ENCODE measurements around the gene KIF5C. TPM values are rescaled to one million over a fixed set of nuclear protein-coding genes. Genes with fewer than 3 reads are reported as not detected.

The KIF5C gene
- total and polyA plus RNA-seq, 2 of the 13 experiments (the other 11 are each of a cell fraction or from before 2014, with no cell fraction given), result 0.15 to 0.20 TPM

DNA sequence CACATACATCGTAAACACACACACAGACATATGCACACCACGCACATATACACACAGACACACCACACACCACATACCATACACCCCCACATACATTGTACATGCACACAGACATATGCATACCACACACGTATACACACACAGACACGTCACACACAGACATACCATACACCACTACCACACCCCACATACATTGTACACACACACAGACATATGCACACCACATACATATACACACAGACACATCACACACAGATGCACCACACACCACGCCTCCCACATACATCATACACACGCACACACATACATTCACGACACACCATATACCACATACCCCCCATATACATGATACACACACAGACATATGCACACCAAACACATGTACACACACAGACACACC is 58.4 kb downstream of the KIF5C start:
- CTCF ChIA-PET (ENCODE audit: low intra/inter-chr PET ratio, low total read pairs), result no interaction called here
- Histone ChIP-seq H3K4me2 (ENCODE audit: low read depth, low read length) (no peak overlapping the region), H2AFZ (ENCODE audit: low read length) (no peak overlapping the region), H3K4me3 (replicated peaks in 1 of 3; ENCODE audit: insufficient read depth in 1 of 3, low read depth in 2 of 3, low read length in 3 of 3) (no peak overlapping the region), H3K36me3 (replicated peaks in 1 of 2; ENCODE audit: control insufficient read depth in 1 of 2, insufficient read depth in 2 of 2, low read length in 2 of 2) (no peaks in the 10 kb centered on the region), H3K9me3 (ENCODE audit: low read length) (no peaks in the 10 kb centered on the region), H4K20me1 (ENCODE audit: insufficient read depth, low read length) (no peaks in the 10 kb centered on the region), H3K27me3 (ENCODE audit: control insufficient read depth in 1 of 2, insufficient read depth in 2 of 2, low read length in 2 of 2) (no peaks in the 10 kb centered on the region; a peak in 1 of 5 replicates), H3K27ac (ENCODE audit: extremely low read length, insufficient read depth, low read length) (no peak overlapping the region), H3K4me1 (ENCODE audit: insufficient read depth, low read length) (no peaks in the 10 kb centered on the region), H3K79me2 (ENCODE audit: insufficient read depth, low read length) (no peaks in the 10 kb centered on the region), H3K9ac (ENCODE audit: insufficient read depth, low read depth, low read length) (no peak overlapping the region)
- intact Hi-C loops (cut with micrococcal nuclease; ENCODE audit: unreplicated experiment) (no loop called here), in situ Hi-C loops (cut with HindIII; ENCODE audit: extremely low pct_ligation_motif_present, low pct_unique_long_range_greater_than_20kb) (no loop called here)
- ATAC-seq (no peak), FAIRE-seq (no peak), DNase-seq (ENCODE audit: low spot score) (no peak)
- WGBS (ENCODE audit: low lambda C conversion rate), result 37% methylated on average over 7 of the region's 7 CpGs
- POLR2A ChIA-PET, result no interaction called here
- TF ChIP-seq IKZF1 (IDR thresholded peaks at IDR 0.05), result peak; percentile 42; the same call in 1 of the 2 replicates
- peak; percentile 19 for TF ChIP-seq ZNF282 (IDR thresholded peaks at IDR 0.05; ENCODE audit: partially characterized antibody)
- peak; percentile 43; the same call in 1 of the 2 replicates for TF ChIP-seq LCORL (IDR thresholded peaks at IDR 0.05)
- TF ChIP-seq LCORL (CRISPR knock-in tag; IDR thresholded peaks at IDR 0.05), result no peak
- TF ChIP-seq CREB1 (IDR thresholded peaks at IDR 0.05), result peak; percentile 77
- TF ChIP-seq CREB1 (CRISPR knock-in tag; IDR thresholded peaks at IDR 0.05), result no peak
- no peak for TF ChIP-seq EEA1 (CRISPR knock-in tag; IDR thresholded peaks at IDR 0.05; ENCODE audit: borderline replicate concordance)
- no TSS peak for BruUV-seq (replicated peaks)

GRCh38 chr2:148935791-148936190 is 60.8 kb downstream of the KIF5C start:
- Histone ChIP-seq H3K36me3 (replicated peaks in 1 of 2; ENCODE audit: control insufficient read depth in 1 of 2, insufficient read depth in 2 of 2, low read length in 2 of 2) (no peaks in the 10 kb centered on the region), H3K27me3 (ENCODE audit: control insufficient read depth in 1 of 2, insufficient read depth in 2 of 2, low read length in 2 of 2) (no peaks in the 10 kb centered on the region), H3K4me3 (replicated peaks in 1 of 3; ENCODE audit: insufficient read depth in 1 of 3, low read depth in 2 of 3, low read length in 3 of 3) (no peak overlapping the region), H3K9me3 (ENCODE audit: low read length) (no peaks in the 10 kb centered on the region), H4K20me1 (ENCODE audit: insufficient read depth, low read length) (no peaks in the 10 kb centered on the region), H3K4me2 (ENCODE audit: low read depth, low read length) (no peak overlapping the region), H3K4me1 (ENCODE audit: insufficient read depth, low read length) (no peaks in the 10 kb centered on the region), H2AFZ (ENCODE audit: low read length) (no peak overlapping the region), H3K79me2 (ENCODE audit: insufficient read depth, low read length) (no peaks in the 10 kb centered on the region), H3K27ac (ENCODE audit: extremely low read length, insufficient read depth, low read length) (no peak overlapping the region), H3K9ac (ENCODE audit: insufficient read depth, low read depth, low read length) (no peak overlapping the region)
- no peak for DNase-seq (ENCODE audit: low spot score)
- intact Hi-C loops (cut with micrococcal nuclease; ENCODE audit: unreplicated experiment), result loop anchor here (2.0 kb wide), 1 partner anchor 35 kb away; no protein-coding TSS in a partner anchor
- POLR2A ChIA-PET, result no interaction called here
- BruUV-seq (replicated peaks), result no TSS peak
- WGBS (ENCODE audit: low lambda C conversion rate), result 43% methylated on average over 5 of the region's 5 CpGs
- no peak for ATAC-seq
- CTCF ChIA-PET (ENCODE audit: low intra/inter-chr PET ratio, low total read pairs), result no interaction called here
- FAIRE-seq, result no peak
- in situ Hi-C loops (cut with HindIII; ENCODE audit: extremely low pct_ligation_motif_present, low pct_unique_long_range_greater_than_20kb), result no loop called here
- no peak for TF ChIP-seq GPN1 (CRISPR knock-in tag; IDR thresholded peaks at IDR 0.05; ENCODE audit: borderline replicate concordance)
- no peak for TF ChIP-seq ZFP62 (CRISPR knock-in tag; IDR thresholded peaks at IDR 0.05)
- no peak for TF ChIP-seq ZNF879 (CRISPR knock-in tag; IDR thresholded peaks at IDR 0.05)
- no peak for TF ChIP-seq ZNF550 (CRISPR knock-in tag; IDR thresholded peaks at IDR 0.05; ENCODE audit: borderline replicate concordance)
- TF ChIP-seq, protein P1, sequence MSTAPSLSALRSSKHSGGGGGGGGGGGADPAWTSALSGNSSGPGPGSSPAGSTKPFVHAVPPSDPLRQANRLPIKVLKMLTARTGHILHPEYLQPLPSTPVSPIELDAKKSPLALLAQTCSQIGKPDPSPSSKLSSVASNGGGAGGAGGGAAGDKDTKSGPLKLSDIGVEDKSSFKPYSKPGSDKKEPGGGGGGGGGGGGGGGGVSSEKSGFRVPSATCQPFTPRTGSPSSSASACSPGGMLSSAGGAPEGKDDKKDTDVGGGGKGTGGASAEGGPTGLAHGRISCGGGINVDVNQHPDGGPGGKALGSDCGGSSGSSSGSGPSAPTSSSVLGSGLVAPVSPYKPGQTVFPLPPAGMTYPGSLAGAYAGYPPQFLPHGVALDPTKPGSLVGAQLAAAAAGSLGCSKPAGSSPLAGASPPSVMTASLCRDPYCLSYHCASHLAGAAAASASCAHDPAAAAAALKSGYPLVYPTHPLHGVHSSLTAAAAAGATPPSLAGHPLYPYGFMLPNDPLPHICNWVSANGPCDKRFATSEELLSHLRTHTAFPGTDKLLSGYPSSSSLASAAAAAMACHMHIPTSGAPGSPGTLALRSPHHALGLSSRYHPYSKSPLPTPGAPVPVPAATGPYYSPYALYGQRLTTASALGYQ (CRISPR knock-in tag; IDR thresholded peaks at IDR 0.05), result no peak
- no peak for TF ChIP-seq ZNF329 (CRISPR knock-in tag; IDR thresholded peaks at IDR 0.05; ENCODE audit: low read depth)
- TF ChIP-seq PHF5A (CRISPR knock-in tag; IDR thresholded peaks at IDR 0.05; ENCODE audit: low read depth, unreplicated experiment), result no peak
- TF ChIP-seq SOX5 (CRISPR knock-in tag; IDR thresholded peaks at IDR 0.05; ENCODE audit: borderline replicate concordance), result no peak
- no peak for TF ChIP-seq ELF4 (CRISPR knock-in tag; IDR thresholded peaks at IDR 0.05; ENCODE audit: borderline replicate concordance)
- TF ChIP-seq ATRX (CRISPR knock-in tag; IDR thresholded peaks at IDR 0.05; ENCODE audit: borderline replicate concordance), result no peak
- no peak for TF ChIP-seq MED1 (CRISPR knock-in tag; IDR thresholded peaks at IDR 0.05)
- no peak for TF ChIP-seq SP1 (IDR thresholded peaks at IDR 0.05)
- no peak for TF ChIP-seq SP1 (CRISPR knock-in tag; IDR thresholded peaks at IDR 0.05)
